ENCODE measurements around the gene INSR.

DNA sequence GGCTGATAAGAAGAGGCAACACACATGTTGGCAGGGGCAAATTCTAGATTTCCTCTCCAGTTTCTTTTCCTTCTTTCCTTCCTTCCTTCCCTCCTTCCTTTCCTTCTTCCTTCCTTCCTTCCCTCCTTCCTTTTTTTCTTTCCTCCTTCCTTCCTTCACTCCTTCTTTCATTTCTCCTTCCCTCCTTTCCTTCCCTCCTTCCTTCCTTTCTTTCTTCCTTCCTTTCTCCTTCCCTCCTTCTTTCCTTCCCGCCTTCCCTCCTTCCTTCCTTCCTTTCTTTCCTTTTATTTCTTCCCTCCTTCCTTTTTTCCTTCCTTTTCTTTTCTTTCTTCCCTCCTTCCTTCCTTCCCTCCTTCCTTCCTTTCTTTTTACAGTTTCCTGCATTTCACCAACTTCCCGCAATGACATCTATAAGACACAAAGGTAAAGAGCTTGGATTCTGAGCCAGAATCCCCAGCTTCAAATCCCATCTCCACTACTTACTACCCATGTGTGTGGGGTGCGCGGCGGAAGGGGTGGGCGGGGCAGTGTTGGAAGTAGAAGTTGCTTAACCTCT, 35.3 kb downstream of the INSR start:
- TF ChIP-seq EP300 (IDR thresholded peaks at IDR 0.05) (no peak), RAD21 (conservative IDR thresholded peaks at IDR 0.05 in 1 of 2, IDR thresholded peaks at IDR 0.05 in 1 of 2) (no peak), CBX2 (IDR thresholded peaks at IDR 0.05; ENCODE audit: borderline replicate concordance, low read depth) (no peak), MAFK (IDR thresholded peaks at IDR 0.05; ENCODE audit: partially characterized antibody) (no peak), NR3C1 (IDR thresholded peaks at IDR 0.05) (no peak), POLR2A (IDR thresholded peaks at IDR 0.05; ENCODE audit: low read length) (no peak), POLR2AphosphoS2 (conservative IDR thresholded peaks at IDR 0.05; ENCODE audit: low read length) (no peak), ESRRA (IDR thresholded peaks at IDR 0.05; ENCODE audit: borderline replicate concordance, low read length) (no peak), MYC (IDR thresholded peaks at IDR 0.05; ENCODE audit: borderline replicate concordance, low read length) (no peak), ZFP36 (IDR thresholded peaks at IDR 0.05; ENCODE audit: borderline replicate concordance, partially characterized antibody) (no peak)
- TF ChIP-seq, protein P1, sequence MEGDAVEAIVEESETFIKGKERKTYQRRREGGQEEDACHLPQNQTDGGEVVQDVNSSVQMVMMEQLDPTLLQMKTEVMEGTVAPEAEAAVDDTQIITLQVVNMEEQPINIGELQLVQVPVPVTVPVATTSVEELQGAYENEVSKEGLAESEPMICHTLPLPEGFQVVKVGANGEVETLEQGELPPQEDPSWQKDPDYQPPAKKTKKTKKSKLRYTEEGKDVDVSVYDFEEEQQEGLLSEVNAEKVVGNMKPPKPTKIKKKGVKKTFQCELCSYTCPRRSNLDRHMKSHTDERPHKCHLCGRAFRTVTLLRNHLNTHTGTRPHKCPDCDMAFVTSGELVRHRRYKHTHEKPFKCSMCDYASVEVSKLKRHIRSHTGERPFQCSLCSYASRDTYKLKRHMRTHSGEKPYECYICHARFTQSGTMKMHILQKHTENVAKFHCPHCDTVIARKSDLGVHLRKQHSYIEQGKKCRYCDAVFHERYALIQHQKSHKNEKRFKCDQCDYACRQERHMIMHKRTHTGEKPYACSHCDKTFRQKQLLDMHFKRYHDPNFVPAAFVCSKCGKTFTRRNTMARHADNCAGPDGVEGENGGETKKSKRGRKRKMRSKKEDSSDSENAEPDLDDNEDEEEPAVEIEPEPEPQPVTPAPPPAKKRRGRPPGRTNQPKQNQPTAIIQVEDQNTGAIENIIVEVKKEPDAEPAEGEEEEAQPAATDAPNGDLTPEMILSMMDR (IDR thresholded peaks at IDR 0.05): no peak
- TF ChIP-seq, protein P2, sequence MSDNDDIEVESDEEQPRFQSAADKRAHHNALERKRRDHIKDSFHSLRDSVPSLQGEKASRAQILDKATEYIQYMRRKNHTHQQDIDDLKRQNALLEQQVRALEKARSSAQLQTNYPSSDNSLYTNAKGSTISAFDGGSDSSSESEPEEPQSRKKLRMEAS (IDR thresholded peaks at IDR 0.05): no peak

All from A549 (cell line).